ENCODE data around the gene WNT4.

- TF ChIP-seq CTCF (IDR thresholded peaks at IDR 0.05): no peak
- no peak for TF ChIP-seq RORB (CRISPR knock-in tag; IDR thresholded peaks at IDR 0.05)
- TF ChIP-seq SP1 (CRISPR knock-in tag; conservative IDR thresholded peaks at IDR 0.05): no peak
These were observed 71.4 kb downstream of the WNT4 start for GRCh38 chr1:22071511-22071910.

Data from WTC11 (cell line).